DOHH2 (cell line): ENCODE measurements around the gene COX8A.

Source experiments
- H3F3A ChIP-seq: fragments of 200-600 bp; sonication (generic), shearing (Covaris generic); 2 replicates; pipeline ENCODE4 v1.6.0; 2016; ENCODE audit warnings: antibody characterized with exemption, mild to moderate bottlenecking; ENCODE audit not compliant: control insufficient read depth, insufficient read depth
- H3K27ac ChIP-seq: fragments of 200-600 bp; sonication (generic); 2 replicates; pipeline ENCODE4 v1.5.1; 2014; ENCODE audit warnings: low read depth, mild to moderate bottlenecking, low read length, moderate library complexity
- H3K27me3 ChIP-seq: fragments of 200-600 bp; sonication (generic); 2 replicates; pipeline ENCODE4 v1.6.1; 2014; ENCODE audit warnings: mild to moderate bottlenecking, low read length, mixed read lengths; ENCODE audit not compliant: control insufficient read depth
- H3K36me3 ChIP-seq: fragments of 200-600 bp; sonication (generic); 2 replicates; pipeline ENCODE4 v1.6.1; 2014; ENCODE audit warnings: mild to moderate bottlenecking, low read length, moderate library complexity, mixed read lengths; ENCODE audit not compliant: control insufficient read depth
- H3K4me1 ChIP-seq: fragments of 200-600 bp; sonication (generic); 2 replicates; pipeline ENCODE4 v1.6.1; 2014; ENCODE audit warnings: mild to moderate bottlenecking, low read length, mixed read lengths; ENCODE audit not compliant: control insufficient read depth
- H3K4me2 ChIP-seq: fragments of 200-600 bp; sonication (generic); 2 replicates; pipeline ENCODE4 v1.6.0; 2014; ENCODE audit warnings: mild to moderate bottlenecking, low read length, moderate library complexity
- H3K4me3 ChIP-seq: fragments of 200-600 bp; sonication (generic); 2 replicates; pipeline ENCODE4 v1.5.1; 2014; ENCODE audit warnings: mild to moderate bottlenecking, low read length, mixed read lengths
- H3K79me2 ChIP-seq: fragments of 200-600 bp; sonication (generic); 2 replicates; pipeline ENCODE4 v1.6.1; 2014; ENCODE audit warnings: mild to moderate bottlenecking, low read length, mixed read lengths; ENCODE audit not compliant: control insufficient read depth
- H3K9me2 ChIP-seq: fragments of 200-600 bp; sonication (generic); replicated peaks from 2 replicates; pipeline ENCODE4 v1.6.1; 2014; ENCODE audit warnings: mild to moderate bottlenecking, low read length, mixed read lengths; ENCODE audit not compliant: control insufficient read depth
- H3K9me3 ChIP-seq: fragments of 200-600 bp; sonication (generic); 2 replicates; pipeline ENCODE4 v1.6.1; 2014; ENCODE audit warnings: antibody characterized with exemption, low read length, mixed read lengths; ENCODE audit not compliant: control insufficient read depth, insufficient read depth
- H4K20me1 ChIP-seq: fragments of 200-600 bp; sonication (generic); 2 replicates; pipeline ENCODE4 v1.6.0; 2014; ENCODE audit warnings: low read depth, mild to moderate bottlenecking, antibody characterized with exemption, low read length, moderate library complexity; ENCODE audit not compliant: control insufficient read depth, insufficient read depth
- CTCF ChIP-seq: fragments of 200-600 bp; sonication (generic); IDR thresholded peaks from one replicate; pipeline ENCODE4 v1.5.1; 2014; ENCODE audit warnings: antibody characterized with exemption, mild to moderate bottlenecking, low read depth, low read length; ENCODE audit not compliant: poor library complexity, severe bottlenecking
- EZH2phosphoT487 ChIP-seq: fragments of 200-600 bp; sonication (generic); IDR thresholded peaks from 2 replicates; pipeline ENCODE4 v1.6.1; 2017; ENCODE audit warnings: borderline replicate concordance, mild to moderate bottlenecking, antibody characterized with exemption, low read length, moderate library complexity, mixed read lengths

The COX8A gene

GRCh38 chr11:63945477-63946163 is 28.8 kb upstream of the COX8A start:
- Histone ChIP-seq H3K9me3 (no peaks in the 10 kb centered on the region), H4K20me1 (no peaks in the 10 kb centered on the region; the same call in 1 of the 2 replicates), H3F3A (peaks cover under 1% of the 10 kb centered on the region; the same call in 1 of the 2 replicates), H3K4me3 (no peak overlapping the region), H3K9me2 (no peaks in the 10 kb centered on the region), H3K4me1 (peaks cover 6% of the 10 kb centered on the region), H3K27ac (no peak overlapping the region), H3K79me2 (peaks cover 49% of the 10 kb centered on the region), H3K4me2 (no peak overlapping the region), H3K27me3 (no peaks in the 10 kb centered on the region), H3K36me3 (peaks cover 45% of the 10 kb centered on the region)
- peak; percentile 69 for TF ChIP-seq CTCF
- no peak for TF ChIP-seq EZH2phosphoT487

- no peaks in the 10 kb centered on the region for H4K20me1 ChIP-seq
- H3K27me3 ChIP-seq: no peaks in the 10 kb centered on the region
- H3K79me2 ChIP-seq: no peaks in the 10 kb centered on the region
- no peak overlapping the region for H3K4me2 ChIP-seq
- H3K27ac ChIP-seq: no peak overlapping the region
- no peaks in the 10 kb centered on the region; the same call in 1 of the 2 replicates for H3K4me1 ChIP-seq
- no peak overlapping the region for H3K4me3 ChIP-seq
- peaks cover 62% of the 10 kb centered on the region for H3K36me3 ChIP-seq
- H3K9me3 ChIP-seq: no peaks in the 10 kb centered on the region
- H3F3A ChIP-seq: no peaks in the 10 kb centered on the region
- no peaks in the 10 kb centered on the region for H3K9me2 ChIP-seq
- TF ChIP-seq CTCF (no peak), EZH2phosphoT487 (no peak)
These were observed 22.5 kb upstream of the COX8A start for GRCh38 chr11:63951779-63952536.

DNA sequence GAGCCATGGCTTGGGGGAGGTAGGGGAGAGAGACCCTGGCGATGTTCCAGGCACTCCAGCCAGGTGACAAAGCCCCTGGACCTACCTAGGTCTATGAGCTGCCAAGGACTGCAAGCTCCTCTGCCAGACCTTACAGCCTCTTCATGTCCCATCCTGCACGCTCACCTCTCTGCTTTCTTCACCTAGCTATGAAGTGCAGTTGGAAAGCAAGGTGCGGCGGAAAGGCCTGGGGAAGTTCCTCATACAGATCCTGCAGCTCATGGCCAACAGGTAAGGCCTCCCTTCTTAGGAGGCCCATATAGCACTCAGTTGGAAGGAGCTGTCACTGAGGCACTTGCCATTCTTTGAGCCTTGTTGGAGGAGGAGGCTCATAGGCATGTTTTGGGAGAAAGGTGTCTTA is 21.9 kb upstream of the COX8A start:
- Histone ChIP-seq H3F3A (no peaks in the 10 kb centered on the region), H3K4me2 (no peak overlapping the region)
- TF ChIP-seq EZH2phosphoT487 (no peak), CTCF (no peak)

More for the DNA sequence above, 21.9 kb upstream of the COX8A start:
- Histone ChIP-seq H3K79me2 (no peaks in the 10 kb centered on the region), H3K4me3 (no peak overlapping the region), H4K20me1 (no peaks in the 10 kb centered on the region), H3K4me1 (no peaks in the 10 kb centered on the region; the same call in 1 of the 2 replicates), H3K27ac (no peak overlapping the region), H3K9me3 (no peaks in the 10 kb centered on the region), H3K9me2 (no peaks in the 10 kb centered on the region), H3K27me3 (no peaks in the 10 kb centered on the region), H3K36me3 (peaks cover 57% of the 10 kb centered on the region)
